GF-D8 (cell line): ENCODE data around the gene VIT.

Source experiments
- DNase-seq: peaks from one replicate; lab custom pipeline; 2025; lab: John Stamatoyannopoulos, UW

VIT gene

GRCh38 chr2:36696533-36696932, at the start of gene VIT:
Gene VIT, plus strand, starts transcription at chr2:36696707. Its CDS starts 19,664 bp downstream, at chr2:36716371.
- no peak for DNase-seq

GRCh38 chr2:36650031-36650829, 46.3 kb upstream of the VIT start:
- no peak for DNase-seq

- no peak for DNase-seq
Observed at GRCh38 chr2:36653155-36653554, 43.4 kb upstream of the VIT start.

GRCh38 chr2:36653967-36654694, 42.4 kb upstream of the VIT start:
- DNase-seq, result no peak

GRCh38 chr2:36655453-36655852, 41.1 kb upstream of the VIT start:
- DNase-seq, result no peak

GRCh38 chr2:36657703-36658102, 38.8 kb upstream of the VIT start:
- no peak for DNase-seq

- DNase-seq, result no peak
Observed at GRCh38 chr2:36658277-36658748, 38.2 kb upstream of the VIT start.

GRCh38 chr2:36659218-36659617, 37.3 kb upstream of the VIT start:
- DNase-seq, result no peak

- DNase-seq, result no peak
Observed at GRCh38 chr2:36659872-36660312, 36.6 kb upstream of the VIT start.

GRCh38 chr2:36662638-36663037, 33.9 kb upstream of the VIT start:
- no peak for DNase-seq

- DNase-seq, result no peak
Observed at GRCh38 chr2:36663295-36663694, 33.2 kb upstream of the VIT start.

GRCh38 chr2:36663851-36664695, 32.4 kb upstream of the VIT start:
- peak; percentile 10 for DNase-seq

GRCh38 chr2:36664696-36665076, 31.8 kb upstream of the VIT start:
- DNase-seq, result no peak

GRCh38 chr2:36667931-36668330, 28.6 kb upstream of the VIT start:
- DNase-seq, result no peak

GRCh38 chr2:36670881-36671595, 25.5 kb upstream of the VIT start:
- DNase-seq, result no peak

- DNase-seq, result no peak
Observed at GRCh38 chr2:36671731-36672130, 24.8 kb upstream of the VIT start.

- DNase-seq, result no peak
Observed at GRCh38 chr2:36672199-36672598, 24.3 kb upstream of the VIT start.

- no peak for DNase-seq
Observed at GRCh38 chr2:36675579-36676282, 20.8 kb upstream of the VIT start.

- DNase-seq, result no peak
Observed at GRCh38 chr2:36676364-36676763, 20.1 kb upstream of the VIT start.

- DNase-seq, result no peak
Observed at GRCh38 chr2:36677386-36677785, 19.1 kb upstream of the VIT start.

- DNase-seq, result no peak
Observed at GRCh38 chr2:36677996-36678605, 18.4 kb upstream of the VIT start.
